B cell (primary cell): ENCODE results near the gene ABHD10. TPM values are rescaled to one million over a fixed set of nuclear protein-coding genes. Genes with fewer than 3 reads are reported as not detected.
A peak's percentile ranks its signal among the peaks of the same experiment; 100 is the strongest.

Experiments used
- ATAC-seq: fragments of 200-7000 bp; cut with Tn5 transposase; one replicate; pipeline ENCODE4 v1.10.0; 2021; ENCODE audit warnings: low read depth, mild to moderate bottlenecking, moderate number of reproducible peaks, moderate library complexity
- CTCF ChIA-PET: fragments of 350-600 bp; sonication (Branson Sonifier 250); formaldehyde crosslinking; loops from one replicate; lab custom pipeline; 2021; ENCODE audit warnings: antibody characterized with exemption, inconsistent platforms; lab: Charles Lee
- POLR2A ChIA-PET: fragments of 350-600 bp; sonication (Branson Sonifier 250); formaldehyde crosslinking; loops from one replicate; lab custom pipeline; 2021; ENCODE audit warnings: antibody characterized with exemption; lab: Charles Lee
- DNase-seq: peaks from one replicate; pipeline ENCODE4 v3.0.0; 2013
- H2AFZ ChIP-seq: 2 replicates; pipeline ENCODE4 v1.6.1; 2012; ENCODE audit warnings: mild to moderate bottlenecking, low read depth, low read length; ENCODE audit not compliant: insufficient read depth, poor library complexity, severe bottlenecking
- H3K27ac ChIP-seq, 2 donors: 1 replicate in 1 of 2; 2 replicates in 1 of 2; pipeline ENCODE4 v1.5.1; 2012 to 2013; ENCODE audit warnings: low read length in 2 of 2, mild to moderate bottlenecking in 2 of 2, moderate library complexity in 1 of 2
- H3K27me3 ChIP-seq, 4 experiments: fragments of 200-600 bp in 1 of 4; sonication (generic) in 1 of 4; replicated peaks in 1 of 4; 1 replicate in 2 of 4; 2 replicates in 2 of 4; pipeline versions ENCODE4 v1.6.1 to v1.7.0; 2013 to 2016; ENCODE audit warnings: low read length in 3 of 4, mild to moderate bottlenecking in 2 of 4, mixed read lengths in 1 of 4, moderate library complexity in 1 of 4; ENCODE audit not compliant: insufficient read depth in 4 of 4, control insufficient read depth in 3 of 4; ENCODE audit errors: control extremely low read depth in 1 of 4
- H3K36me3 ChIP-seq, 2 experiments: replicated peaks in 1 of 2; 1 replicate in 1 of 2; 2 replicates in 1 of 2; pipeline versions ENCODE4 v1.6.1 to v1.7.1; 2013; ENCODE audit warnings: low read length in 1 of 2; ENCODE audit not compliant: insufficient read depth in 2 of 2, control insufficient read depth in 1 of 2; ENCODE audit errors: control extremely low read depth in 1 of 2, extremely low read depth in 1 of 2
- H3K4me1 ChIP-seq, 2 donors: fragments of 200-600 bp in 1 of 2; sonication (generic) in 1 of 2; 1 replicate in 1 of 2; 2 replicates in 1 of 2; pipeline versions ENCODE4 v1.5.1 to v1.6.1; 2013 to 2017; ENCODE audit warnings: low read length in 2 of 2; ENCODE audit not compliant: control insufficient read depth in 2 of 2, insufficient read depth in 2 of 2
- H3K4me2 ChIP-seq: replicated peaks from 2 replicates; pipeline ENCODE3; 2012; ENCODE audit warnings: mild to moderate bottlenecking, low read depth, low read length; ENCODE audit not compliant: poor library complexity, severe bottlenecking
- H3K4me3 ChIP-seq, 5 experiments: fragments of 200-600 bp in 1 of 5; sonication (generic) in 1 of 5; 1 replicate in 3 of 5; 2 replicates in 2 of 5; pipeline versions ENCODE4 v1.5.1 to v1.7.0; 2011 to 2016; ENCODE audit warnings: low read length in 4 of 5, mild to moderate bottlenecking in 4 of 5, low read depth in 2 of 5, control low read depth in 1 of 5, moderate library complexity in 1 of 5; ENCODE audit not compliant: insufficient read depth in 1 of 5; ENCODE audit errors: control extremely low read depth in 1 of 5, extremely low read depth in 1 of 5
- H3K79me2 ChIP-seq: fragments of 200-600 bp; sonication (generic); one replicate; pipeline ENCODE4 v1.6.0; 2016; ENCODE audit warnings: low read length; ENCODE audit not compliant: control insufficient read depth, insufficient read depth
- H3K9ac ChIP-seq: fragments of 200-600 bp; sonication (generic); 2 replicates; pipeline ENCODE4 v1.6.1; 2017; ENCODE audit warnings: mild to moderate bottlenecking, low read length, moderate library complexity
- H3K9me3 ChIP-seq, 3 donors: one replicate each; pipeline versions ENCODE4 v1.6.1 to v1.7.1; 2013; ENCODE audit warnings: low read length in 2 of 3; ENCODE audit not compliant: control insufficient read depth in 2 of 3, insufficient read depth in 1 of 3; ENCODE audit errors: control extremely low read depth in 1 of 3
- H4K20me1 ChIP-seq: 2 replicates; pipeline ENCODE4 v1.6.0; 2012; ENCODE audit warnings: mild to moderate bottlenecking, low read length; ENCODE audit not compliant: insufficient read depth, control insufficient read depth, poor library complexity, severe bottlenecking
- H3K27ac Mint-ChIP-seq: one replicate; pipeline ENCODE4 v1.8.0; 2021; ENCODE audit warnings: mixed read lengths
- H3K27me3 Mint-ChIP-seq: one replicate; pipeline ENCODE4 v1.8.0; 2021; ENCODE audit warnings: mixed read lengths
- H3K4me1 Mint-ChIP-seq: one replicate; pipeline ENCODE4 v1.8.0; 2021; ENCODE audit warnings: mixed read lengths
- H3K4me3 Mint-ChIP-seq: one replicate; pipeline ENCODE4 v1.8.0; 2021; ENCODE audit warnings: mixed read lengths
- H3K9me3 Mint-ChIP-seq: one replicate; pipeline ENCODE4 v1.8.0; 2022; ENCODE audit warnings: mixed read lengths; ENCODE audit not compliant: insufficient read depth
- EZH2 ChIP-seq: IDR thresholded peaks from 2 replicates; pipeline ENCODE4 v1.6.1; 2012; ENCODE audit warnings: borderline replicate concordance, low read depth, mild to moderate bottlenecking, moderate library complexity, low read length; ENCODE audit not compliant: insufficient read depth, poor library complexity, severe bottlenecking
- WGBS: methylation state at CpG from one replicate; pipeline ENCODE4 v1.1.5; 2013; ENCODE audit warnings: missing lambda C conversion rate; ENCODE audit not compliant: insufficient coverage; 5-methylcytosine and 5-hydroxymethylcytosine counted together
- intact Hi-C: fragments of 100-400 bp; cut with micrococcal nuclease; formaldehyde crosslinking; loops from one replicate; pipeline ENCODE4 v1.10.0; 2022
- polyA plus RNA-seq: library from polyadenylated mRNA; depleted of rRNA; stranded (reverse); fragments of >200 nt; gene quantifications from 2 replicates; pipeline ENCODE4 v1.2.3, GENCODE V29; 2012
- total RNA-seq, 2 donors: library from RNA; stranded (reverse); fragments of 120-200 nt in 1 of 2; gene quantifications; 1 replicate in 1 of 2; 2 replicates in 1 of 2; pipeline versions ENCODE4 v1.2.3 to v1.2.4, GENCODE V29; 2013 to 2022
- TF ChIP-seq, protein P1 (sequence below): fragments of 200-600 bp; IDR thresholded peaks from one replicate; pipeline ENCODE4 v1.8.0; 2022; ENCODE audit warnings: antibody characterized with exemption, mild to moderate bottlenecking

ABHD10 gene
- total and polyA plus RNA-seq, 2 donors (not counting 1 experiment from before 2014, with no cell fraction given), result 22.1 to 40.1 TPM

DNA sequence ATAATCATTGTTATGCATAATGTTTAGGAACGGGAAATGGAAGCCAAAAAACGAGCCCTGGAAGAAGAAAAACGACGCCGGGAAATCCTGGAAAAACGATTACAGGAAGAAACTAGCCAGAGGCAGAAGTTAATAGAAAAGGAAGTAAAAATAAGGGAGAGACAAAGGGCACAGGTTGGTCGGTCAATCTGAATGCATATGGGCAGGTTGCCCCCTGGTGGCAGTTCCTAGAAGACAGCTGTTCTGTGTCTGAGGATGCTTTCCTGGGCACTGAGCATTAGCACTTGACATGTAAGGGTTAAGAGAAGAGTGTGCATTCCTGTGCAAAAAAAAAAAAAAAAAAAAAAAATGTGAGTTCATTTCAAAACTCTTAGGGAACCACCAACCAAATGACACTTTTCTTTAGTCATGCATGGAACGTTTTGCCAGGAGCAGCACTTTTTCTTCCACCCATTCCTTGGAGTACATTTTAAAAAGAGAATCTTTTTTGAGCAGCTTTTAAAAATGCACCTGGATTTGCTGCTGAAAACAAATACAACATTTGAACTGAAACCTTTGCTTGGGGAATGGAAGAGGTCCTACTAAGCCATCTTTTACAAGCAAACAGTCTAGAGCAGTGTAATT, 11.1 kb upstream of the ABHD10 start:
- no peaks in the 10 kb centered on the region for H3K79me2 ChIP-seq
- no peaks in the 10 kb centered on the region for H3K27me3 Mint-ChIP-seq
- H3K36me3 ChIP-seq, result no peaks in the 10 kb centered on the region
- CTCF ChIA-PET, result interaction anchor here (0.6 to 13.1 kb wide), 33 partner anchors 10 to 755 kb away, joined by 3 to 366 read pairs (median 4); partner anchors contain the start of genes ABHD10 and PHLDB2
- no peak overlapping the region for H3K27ac ChIP-seq
- TF ChIP-seq, protein P1, sequence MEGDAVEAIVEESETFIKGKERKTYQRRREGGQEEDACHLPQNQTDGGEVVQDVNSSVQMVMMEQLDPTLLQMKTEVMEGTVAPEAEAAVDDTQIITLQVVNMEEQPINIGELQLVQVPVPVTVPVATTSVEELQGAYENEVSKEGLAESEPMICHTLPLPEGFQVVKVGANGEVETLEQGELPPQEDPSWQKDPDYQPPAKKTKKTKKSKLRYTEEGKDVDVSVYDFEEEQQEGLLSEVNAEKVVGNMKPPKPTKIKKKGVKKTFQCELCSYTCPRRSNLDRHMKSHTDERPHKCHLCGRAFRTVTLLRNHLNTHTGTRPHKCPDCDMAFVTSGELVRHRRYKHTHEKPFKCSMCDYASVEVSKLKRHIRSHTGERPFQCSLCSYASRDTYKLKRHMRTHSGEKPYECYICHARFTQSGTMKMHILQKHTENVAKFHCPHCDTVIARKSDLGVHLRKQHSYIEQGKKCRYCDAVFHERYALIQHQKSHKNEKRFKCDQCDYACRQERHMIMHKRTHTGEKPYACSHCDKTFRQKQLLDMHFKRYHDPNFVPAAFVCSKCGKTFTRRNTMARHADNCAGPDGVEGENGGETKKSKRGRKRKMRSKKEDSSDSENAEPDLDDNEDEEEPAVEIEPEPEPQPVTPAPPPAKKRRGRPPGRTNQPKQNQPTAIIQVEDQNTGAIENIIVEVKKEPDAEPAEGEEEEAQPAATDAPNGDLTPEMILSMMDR, result peak; percentile 96
- no peak for TF ChIP-seq EZH2
- no peaks in the 10 kb centered on the region for H3K9me3 Mint-ChIP-seq
- peak; percentile 83 for DNase-seq
- no peak overlapping the region for H3K4me3 ChIP-seq
- peaks cover 4% of the 10 kb centered on the region for H3K4me1 Mint-ChIP-seq
- peak; percentile 96 for ATAC-seq
- peak overlapping the region; percentile 50 for H3K4me2 ChIP-seq
- POLR2A ChIA-PET, result interaction anchor here (0.7 kb wide), 1 partner anchor 299 kb away, joined by 11 read pairs; no protein-coding TSS in a partner anchor
- intact Hi-C loops, result loop anchor here (1.0 to 5.0 kb wide), 4 partner anchors 105 to 389 kb away; no protein-coding TSS in a partner anchor
- no peak overlapping the region for H3K4me3 Mint-ChIP-seq
- H3K4me1 ChIP-seq, result peaks cover 2 to 8% of the 10 kb centered on the region in 2 donors
- no peak overlapping the region for H3K9ac ChIP-seq
- H3K27me3 ChIP-seq, result no peaks in the 10 kb centered on the region
- no peak overlapping the region for H3K27ac Mint-ChIP-seq
- H2AFZ ChIP-seq, result no peak overlapping the region
- 4% methylated on average over 7 of the region's 8 CpGs for WGBS
- no peaks in the 10 kb centered on the region for H4K20me1 ChIP-seq
- no peaks in the 10 kb centered on the region for H3K9me3 ChIP-seq
